ENCODE measurements around the gene CISD2.
"Not testable (repeated sequence)": the region's sequence is repeated elsewhere in the genome, so short reads cannot be mapped to it uniquely, and the experiment has no call there.

Gene CISD2, protein sequence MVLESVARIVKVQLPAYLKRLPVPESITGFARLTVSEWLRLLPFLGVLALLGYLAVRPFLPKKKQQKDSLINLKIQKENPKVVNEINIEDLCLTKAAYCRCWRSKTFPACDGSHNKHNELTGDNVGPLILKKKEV

DNA sequence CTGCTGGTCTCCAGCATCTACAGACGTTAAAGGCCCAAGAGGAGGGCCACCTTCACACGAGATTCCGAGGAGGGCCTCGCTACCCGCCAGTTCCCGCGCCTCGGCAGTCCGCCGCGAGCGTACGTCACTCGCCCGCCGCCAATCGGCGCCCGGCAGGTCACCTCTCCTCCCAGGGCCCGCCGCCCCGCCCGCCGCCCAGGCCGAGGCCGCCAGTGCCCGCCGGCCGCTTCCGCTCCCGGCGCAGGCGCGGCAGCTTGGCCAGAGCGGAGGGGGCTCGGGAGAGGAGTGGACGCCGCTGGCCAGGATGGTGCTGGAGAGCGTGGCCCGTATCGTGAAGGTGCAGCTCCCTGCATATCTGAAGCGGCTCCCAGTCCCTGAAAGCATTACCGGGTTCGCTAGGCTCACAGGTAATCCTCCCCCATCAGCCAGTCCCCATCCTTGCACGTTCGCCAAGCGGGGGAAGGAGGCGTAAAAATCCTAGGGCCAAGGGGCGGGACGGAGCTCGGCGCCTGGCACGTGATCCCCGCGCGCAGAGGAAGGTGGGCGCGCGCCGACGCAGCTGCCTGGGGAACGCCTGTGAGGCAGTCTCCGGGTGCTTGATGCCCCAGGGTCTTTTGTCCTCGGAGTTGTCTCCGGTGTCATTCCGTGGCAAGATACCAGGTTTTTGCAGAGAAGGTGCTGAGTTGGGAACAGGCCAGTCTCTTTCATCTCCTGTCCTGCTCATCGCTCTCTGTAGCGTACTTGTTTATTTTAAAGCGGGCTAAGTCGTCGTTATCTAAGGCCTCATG is at the start of gene CISD2:
TSS of gene CISD2 (plus strand) at position 212 of the 788 bp plus-strand sequence. CDS start at position 305, 93 bp downstream.
- peak; percentile 92 for DNase-seq

DNA sequence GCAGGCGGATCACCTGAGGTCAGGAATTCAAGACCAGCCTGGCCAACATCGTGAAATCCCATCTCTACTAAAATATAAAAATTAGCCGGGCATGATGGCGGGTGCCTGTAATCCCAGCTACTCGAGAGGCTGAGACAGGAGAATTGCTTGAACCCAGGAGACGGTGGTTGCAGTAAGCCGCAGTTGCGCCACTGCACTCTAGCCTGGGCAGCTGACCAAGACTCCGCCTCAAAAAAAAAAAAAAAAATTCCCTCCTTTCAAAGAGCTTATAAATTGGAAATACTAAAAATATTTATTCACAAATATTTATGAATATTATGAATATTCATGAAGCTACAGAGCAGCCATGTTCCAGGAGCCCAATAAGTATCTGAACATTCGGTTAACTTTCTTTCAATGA is 49.7 kb upstream of the CISD2 start:
- DNase-seq = not testable (repeated sequence)

DNA sequence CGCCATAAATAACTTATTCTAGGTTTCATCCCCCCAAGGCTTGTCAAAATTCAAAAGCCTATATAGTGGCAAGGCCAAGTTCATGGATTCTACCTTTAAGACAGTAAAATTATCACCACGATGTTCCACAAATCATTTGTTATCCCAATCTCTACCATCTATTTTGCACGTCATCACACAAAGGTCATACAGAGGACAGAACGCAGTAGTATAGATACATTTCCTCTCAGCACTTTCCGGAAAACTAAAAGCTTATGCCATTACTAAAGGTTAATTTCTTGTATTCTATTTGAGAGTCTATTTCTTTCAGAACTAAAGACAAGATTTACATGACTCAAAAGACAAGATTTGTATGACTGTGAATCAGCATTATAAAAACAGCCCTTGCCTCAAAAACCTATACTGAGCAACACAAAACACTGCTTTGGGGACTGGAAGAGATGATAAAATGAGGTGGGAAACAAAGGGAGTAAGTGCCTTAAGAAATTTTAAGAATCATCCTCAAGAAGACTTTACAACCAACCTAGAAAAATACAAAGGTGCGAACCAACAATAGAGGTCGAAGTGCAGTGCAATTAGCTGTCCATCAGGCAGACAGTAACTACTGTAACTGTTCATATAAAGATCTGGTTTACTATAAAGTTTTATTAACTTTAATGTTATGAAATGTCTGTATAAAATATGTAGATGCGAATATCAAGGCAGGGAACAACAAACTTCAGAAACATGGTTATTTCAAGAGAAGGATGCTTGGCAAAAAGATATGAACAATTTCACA is 49.0 kb upstream of the CISD2 start:
- no peak for DNase-seq

DNA sequence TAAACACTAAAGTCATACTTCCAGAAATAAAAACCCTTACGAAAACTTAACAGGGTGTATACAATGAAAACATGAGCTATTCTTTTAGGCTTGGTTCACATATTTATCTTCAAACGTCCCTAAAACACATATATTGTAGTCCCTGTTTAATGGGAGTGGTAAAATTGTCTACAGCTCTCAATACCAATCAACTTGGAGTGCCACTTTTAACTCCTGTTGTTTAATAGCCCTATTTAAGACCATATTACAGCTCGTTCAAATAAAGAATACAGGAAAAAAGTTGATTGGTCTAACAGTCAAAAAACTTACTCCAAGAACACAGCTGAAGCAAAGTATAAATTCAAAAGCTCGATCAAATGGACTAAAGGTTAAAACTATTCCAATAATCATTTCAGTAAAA is 45.3 kb upstream of the CISD2 start:
- no peak for DNase-seq

DNA sequence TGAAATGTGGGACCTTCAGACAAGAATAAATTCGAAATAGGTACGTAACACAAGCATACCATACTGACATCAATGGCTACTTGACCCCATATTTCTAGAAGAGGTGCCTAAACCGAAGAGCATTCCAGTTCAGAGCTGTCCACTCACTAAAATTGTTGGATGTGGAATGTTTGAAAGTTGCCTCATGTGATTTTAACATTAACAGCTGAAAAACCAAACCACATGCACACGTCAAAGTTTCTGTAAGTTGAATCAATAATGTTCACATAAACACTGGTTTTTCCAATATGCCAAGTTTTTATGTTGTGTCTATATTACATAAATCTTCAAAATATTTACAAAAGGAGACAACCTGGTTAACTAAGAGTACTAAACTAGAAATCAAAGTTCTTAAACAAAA is 44.9 kb upstream of the CISD2 start:
- no peak for DNase-seq

DNA sequence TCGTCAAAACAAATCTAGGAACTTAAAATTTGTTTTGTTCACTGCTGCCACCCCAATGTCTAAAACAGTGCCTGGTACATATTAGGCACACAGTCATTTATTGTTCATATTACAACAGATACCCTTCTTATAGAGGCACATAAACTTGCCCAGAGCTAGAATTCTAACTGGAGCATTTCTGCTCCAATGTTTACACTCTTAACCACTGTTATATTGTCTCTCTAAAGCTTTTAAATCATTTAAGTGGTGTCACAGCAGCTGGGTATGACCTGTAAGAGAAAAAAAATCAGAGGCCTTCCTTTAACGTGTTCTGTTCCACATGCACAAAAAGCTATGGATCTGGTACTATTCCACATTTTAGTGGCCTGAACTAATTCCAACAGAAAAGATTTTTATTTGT is 44.4 kb upstream of the CISD2 start:
- peak; percentile 2 for DNase-seq

DNA sequence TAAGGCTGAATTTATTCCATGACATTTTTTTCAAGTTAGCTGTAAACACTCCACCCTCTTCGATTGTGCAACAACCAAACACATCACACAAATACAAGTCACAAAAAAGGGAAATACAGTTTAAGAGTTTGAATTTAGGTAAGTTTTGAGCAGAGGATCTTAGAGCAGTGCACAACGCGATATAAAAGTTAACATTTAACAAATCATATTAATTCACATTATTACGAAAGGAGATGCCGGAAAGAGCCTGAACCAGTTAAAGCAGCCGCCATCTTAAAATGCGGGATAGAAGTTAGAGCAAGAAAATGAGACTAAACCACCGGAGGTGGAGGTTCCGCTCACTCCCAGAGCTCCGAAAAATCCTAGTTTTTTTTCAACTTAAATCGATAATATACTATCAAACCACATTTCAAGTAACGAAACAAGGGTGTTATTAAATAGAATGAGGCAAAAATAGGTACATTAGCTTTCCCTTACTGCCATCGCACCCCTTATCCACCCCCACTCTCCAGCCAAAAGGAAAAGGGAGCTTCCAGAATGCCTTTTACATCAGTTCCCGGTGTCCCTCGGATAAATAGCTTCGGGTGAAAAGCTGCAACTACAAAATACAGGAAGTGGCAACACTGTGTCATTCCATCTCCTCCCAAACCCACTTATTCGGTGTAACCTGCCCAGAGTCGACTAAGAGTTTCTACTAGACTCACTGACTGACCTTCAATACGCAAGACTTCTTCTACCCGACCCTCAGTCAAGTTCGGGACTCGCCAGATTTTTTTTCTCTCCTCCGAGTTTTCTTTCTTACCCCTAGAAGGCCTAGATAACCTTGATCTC is 43.3 kb upstream of the CISD2 start:
- peak; percentile 64 for DNase-seq

DNA sequence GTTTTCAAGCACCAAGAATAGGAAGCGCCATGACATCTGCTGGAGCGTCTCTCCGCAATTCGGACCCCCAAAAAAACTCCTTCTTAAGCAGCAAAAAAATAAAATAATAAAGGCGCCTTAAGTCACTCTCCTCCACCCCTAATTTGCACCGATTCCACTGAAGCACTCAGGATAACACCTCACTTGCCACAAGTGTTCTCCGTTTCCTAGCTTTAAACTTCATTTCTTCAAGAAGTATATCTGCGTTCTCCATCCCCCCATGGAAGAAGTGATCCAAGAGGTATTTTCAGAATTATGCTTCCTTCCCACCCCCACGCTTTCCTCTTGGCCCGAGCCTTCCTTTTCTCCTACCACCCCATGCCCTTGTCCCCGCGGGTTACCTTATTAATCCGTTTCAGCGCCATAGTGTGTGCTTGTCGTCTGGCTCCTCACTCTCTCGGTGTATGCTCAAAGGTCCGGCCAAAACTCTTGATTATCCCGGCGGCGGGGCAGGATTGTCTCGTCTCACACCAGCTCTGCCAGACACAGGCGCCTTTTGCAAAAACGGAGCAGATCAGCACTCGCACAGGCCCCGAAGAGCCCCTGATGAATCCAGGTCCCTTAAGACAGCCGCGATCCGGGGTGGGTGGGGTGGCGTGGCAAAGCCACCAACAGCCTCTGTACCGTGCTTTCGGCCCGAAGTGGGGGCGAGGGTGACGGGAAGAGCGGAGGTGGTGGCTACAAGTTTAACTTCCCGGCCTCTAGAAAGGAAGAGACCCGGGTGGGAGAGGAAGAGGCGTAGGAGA is 42.5 kb upstream of the CISD2 start:
- no peak for DNase-seq

DNA sequence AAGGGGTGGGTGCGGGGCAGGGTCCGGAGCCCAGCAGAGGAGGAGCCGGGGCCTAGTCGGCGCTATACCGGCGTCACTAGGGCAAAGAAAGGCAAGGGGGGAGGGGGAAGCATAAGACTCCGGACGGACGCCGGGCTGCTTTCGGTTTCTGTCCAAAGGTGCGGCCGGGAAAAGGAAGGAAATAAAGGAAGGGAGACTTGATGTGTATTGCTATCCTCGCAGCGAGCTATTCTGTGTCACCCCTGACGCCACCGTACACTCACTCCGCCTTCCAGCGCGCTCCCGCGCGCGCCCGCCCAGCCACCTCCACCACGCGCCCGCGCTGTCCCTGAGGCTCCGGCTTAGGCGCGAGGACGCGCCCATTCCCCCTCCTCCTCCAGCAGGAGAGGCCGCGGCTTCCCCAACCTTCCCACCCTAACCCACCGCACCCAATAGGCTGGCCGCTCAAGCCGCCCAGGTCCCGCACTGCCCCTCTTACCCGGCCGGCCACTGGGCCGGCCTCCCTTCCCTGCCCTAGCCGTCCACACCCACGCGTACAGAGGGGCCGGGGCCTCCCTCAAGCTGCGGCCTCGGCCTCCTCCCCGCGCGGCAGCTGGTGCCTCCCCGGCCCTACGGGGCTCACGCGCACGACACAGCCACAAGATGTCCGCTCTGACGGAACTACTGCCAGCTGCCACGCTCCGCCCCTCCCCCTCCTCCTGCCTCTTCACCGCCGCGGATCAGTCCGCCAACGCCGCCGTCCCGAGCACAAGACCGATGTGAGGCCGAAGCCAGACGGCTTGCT is 41.7 kb upstream of the CISD2 start, which contains the start of gene UBE2D3:
TSS of gene UBE2D3 (minus strand) at position 662 of the 784 bp plus-strand sequence. CDS start 1,043 bp downstream, outside the sequence.
- DNase-seq = peak; percentile 91

DNA sequence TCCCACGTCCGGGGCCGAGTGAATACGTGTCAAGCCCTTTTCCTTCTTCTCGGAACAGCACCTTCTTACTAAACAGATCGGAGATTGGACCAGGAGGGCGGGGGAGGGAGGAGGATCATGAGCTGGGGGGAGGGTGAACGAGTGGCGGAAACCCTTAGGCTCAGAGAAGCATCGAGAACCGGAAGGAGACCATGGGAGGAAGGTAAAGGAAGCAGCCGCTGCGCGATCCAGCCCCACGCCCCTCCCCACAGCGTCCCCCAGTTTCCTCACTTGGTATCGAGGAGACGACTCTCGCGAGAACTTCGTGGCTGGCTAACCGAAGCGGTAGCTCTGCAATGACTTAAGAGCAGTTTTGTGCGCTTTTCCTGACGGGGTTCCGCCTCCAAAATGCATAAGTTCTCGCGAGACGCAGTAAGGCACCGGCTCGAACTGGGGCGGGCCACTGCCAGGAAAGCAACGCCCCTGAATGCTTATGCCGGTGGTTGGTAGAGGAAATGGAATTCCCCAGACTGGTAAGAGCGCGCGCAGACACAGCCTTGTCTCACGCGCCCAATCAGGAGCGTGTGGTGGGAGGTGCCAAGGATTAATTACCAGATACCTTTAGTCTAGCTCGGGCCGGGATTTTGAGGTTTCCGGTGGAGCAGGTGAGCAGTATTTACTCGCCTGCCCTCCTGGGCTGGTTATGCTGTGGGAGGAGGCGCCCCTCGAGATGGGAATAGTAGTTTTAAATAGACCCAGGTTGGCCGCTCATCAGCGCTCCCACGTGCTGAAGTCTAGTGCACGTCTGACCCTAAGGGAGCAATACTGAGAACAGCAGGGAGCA is 40.9 kb upstream of the CISD2 start:
- peak; percentile 98 for DNase-seq

DNA sequence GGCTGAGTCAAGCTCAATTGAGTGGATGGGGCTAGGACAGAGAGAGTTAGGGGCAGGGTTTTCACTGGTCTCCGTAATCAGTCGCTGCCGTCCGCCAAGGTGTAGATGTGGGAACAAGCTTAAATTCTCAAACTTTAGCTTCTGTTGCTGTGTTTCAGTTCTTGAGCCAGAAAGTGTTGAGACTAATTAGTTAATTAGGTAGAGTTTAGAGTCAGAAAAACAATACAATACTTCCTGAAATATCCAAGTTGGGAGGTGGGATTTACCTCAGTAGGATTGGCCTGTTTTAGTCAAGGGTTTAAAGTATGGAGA is 40.3 kb upstream of the CISD2 start:
- no peak for DNase-seq

DNA sequence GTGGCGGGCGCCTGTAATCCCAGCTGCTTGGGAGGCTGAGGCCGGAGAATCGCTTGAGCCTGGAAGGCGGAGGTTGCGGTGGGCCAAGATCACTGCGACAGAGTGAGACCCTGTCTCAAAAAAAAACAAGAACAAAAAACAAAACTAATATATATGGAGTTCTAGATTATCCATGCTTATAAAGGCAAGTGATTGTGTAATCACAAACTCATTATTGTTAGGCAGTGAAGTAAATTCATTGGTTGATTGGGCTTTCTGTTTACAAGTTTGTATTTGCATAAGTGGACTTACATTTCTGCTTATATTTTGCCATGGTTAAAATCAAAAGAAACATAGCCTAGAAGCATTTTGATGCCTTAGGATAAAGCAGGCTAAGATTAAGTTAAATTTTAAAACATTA is 39.0 kb upstream of the CISD2 start:
- no peak for DNase-seq

DNA sequence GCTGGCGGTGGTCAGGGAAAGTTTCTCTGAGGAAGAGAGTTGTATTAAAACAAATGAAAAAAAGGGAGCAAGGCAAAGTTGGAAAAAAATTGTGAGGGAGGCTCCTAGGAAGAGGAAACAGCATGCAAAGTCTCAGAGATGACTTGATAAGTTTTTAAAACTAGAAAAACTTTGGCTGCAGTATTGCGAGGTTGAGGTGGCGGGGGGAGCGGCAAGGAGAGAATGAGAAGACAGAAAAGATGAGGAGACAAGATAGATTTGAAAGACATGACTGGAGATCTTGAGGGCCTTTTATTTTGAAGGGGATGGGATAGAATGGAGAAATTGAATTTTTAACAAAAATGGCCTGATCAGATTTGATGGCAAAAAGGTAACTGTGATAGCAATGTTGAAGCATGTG is 36.7 kb upstream of the CISD2 start:
- no peak for DNase-seq

DNA sequence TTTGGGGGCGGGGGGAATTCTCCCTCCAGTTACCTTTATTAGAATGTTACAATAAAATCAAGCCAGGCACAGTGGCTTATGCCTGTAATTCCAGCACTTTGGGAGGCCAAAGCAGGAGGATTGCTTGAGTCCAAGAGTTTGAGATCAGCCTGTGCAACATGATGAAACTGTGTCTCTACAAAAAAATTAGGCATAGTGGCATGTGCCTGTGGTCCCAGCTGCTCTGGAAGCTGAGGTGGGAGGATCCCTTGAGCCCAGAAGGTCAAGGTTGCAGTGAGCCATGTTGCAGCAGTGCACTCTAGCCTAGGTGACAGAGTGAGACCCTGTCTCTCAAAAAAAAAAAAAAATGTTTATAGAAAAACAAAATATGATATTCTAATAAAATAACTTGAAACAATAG is 36.1 kb upstream of the CISD2 start:
- no peak for DNase-seq

DNA sequence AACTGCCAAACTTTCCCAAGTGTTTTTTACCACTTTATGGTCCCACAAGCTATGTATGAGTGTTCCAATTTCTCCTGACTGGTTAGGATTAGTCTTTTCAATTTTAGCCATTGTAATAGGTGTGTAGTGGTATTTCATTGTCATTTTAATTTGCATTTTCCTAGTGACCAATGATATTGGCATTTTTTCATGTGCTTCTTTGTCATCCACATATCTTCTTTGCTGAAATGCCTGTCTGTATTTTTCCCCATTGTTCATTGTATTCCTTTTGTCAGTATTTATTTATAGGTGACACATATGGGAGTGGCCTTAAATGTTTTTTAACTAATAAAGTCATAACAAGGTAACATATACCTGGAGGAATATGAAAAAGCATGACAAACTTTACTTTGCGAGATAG is 32.2 kb upstream of the CISD2 start:
- DNase-seq = no peak

DNA sequence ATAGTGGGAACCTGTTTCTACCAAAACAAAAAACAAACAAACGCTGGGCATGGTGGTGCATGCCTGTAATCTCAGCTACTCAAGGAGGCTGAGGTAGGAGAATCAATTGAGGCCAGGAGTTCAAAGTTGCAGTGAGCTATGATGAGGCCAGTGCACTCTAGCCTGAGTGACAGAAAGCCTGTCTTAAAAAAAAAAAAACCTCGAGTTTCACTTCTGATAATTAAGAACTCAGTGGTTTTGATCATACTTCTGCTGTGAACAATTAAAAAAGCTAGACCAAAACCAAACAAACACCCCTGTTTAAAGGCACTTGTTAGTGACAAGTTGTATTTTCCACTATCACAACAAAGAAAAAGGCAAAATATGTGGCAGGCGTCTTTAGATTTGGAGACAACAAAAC is 26.4 kb upstream of the CISD2 start:
- DNase-seq = no peak

DNA sequence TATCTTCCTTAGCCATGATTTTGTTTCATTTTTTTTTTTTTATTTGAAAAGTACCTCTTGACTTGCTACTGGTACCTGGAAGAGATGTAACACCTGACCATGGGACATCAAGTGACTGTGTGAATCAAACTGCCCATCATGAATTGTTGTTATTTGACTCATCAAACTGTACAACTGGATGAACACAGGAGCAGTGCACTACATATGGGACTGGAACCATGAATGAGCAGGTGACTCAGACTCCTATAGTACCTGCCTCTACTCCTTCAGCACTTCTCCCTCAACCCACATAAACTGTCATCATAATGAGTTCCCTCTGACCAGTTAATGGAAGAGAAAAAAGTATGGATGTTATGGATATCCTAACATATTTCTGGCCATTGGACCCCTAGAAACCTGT is 25.5 kb upstream of the CISD2 start:
- DNase-seq = no peak

DNA sequence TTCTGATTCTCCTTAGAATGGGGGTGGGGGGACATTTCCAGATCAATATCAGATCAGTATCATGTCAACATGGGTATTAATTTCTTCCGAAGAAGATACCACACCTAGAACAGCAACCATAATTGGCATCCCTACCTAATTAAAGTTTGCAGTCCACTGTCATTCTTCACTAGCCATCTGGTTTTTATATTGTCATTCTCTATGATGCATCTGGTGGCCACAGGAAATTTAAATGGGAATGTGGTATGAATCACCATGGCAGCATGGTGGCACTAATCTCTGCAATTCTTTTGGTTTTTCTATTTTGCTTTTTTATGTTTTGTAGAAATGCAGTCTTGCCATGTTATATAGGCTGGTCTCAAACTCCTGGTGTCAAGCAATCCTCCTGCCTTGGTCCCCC is 24.9 kb upstream of the CISD2 start:
- DNase-seq = no peak

DNA sequence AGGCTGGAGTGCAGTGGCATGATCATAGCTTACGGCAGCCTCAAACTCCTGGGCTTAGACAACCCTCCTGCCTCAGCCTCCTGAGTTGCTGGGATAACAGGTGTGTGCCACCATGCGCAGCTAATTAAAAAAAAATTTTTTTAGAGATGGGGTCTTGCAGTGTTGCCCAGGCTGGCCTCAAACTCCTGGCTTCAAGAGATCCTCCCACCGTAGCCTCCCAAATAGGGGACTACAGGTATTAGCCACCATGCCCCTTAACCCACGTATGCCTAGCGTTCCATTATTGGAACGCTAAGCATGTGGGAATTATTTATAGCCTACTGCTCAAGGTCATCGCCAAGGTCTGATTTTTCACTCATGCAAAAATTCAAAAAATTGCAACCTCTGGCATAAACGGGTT is 21.1 kb upstream of the CISD2 start:
- no peak for DNase-seq

DNA sequence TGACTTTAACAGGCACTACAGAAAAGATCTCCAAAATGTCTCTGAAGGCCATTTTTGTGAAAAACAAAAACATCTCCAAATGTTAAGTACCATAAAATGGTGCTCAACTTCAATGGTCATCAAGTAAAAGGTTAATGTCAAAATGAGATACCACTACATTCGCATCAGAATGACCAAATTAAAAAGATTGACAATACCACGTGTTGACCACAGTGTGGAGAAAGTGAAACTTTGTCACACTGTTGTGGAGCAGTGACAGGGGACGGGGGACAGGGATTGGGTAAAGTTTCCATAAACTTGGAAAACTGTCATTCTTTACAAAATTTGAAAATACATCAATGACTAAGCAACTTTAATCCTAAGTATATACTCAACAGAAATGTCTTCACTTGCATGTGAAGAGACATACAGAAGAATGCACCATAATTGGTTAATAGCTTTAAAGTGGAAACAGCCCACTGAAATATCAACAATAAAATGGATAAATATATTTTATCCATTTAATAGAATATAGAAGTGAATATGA is 19.1 kb upstream of the CISD2 start:
- no peak for DNase-seq
